Smooth muscle cell (in vitro differentiated cells): Measurements from ENCODE around the gene DHX16. TPM values are rescaled to one million over a fixed set of nuclear protein-coding genes. Genes with fewer than 3 reads are reported as not detected.

ENCODE experiments used
- DNase-seq: peaks from one replicate; lab custom pipeline; 2025; ENCODE audit not compliant: unreplicated experiment; lab: John Stamatoyannopoulos, UW
- H2AFZ ChIP-seq: fragments of 200-600 bp; sonication (generic); 2 replicates; pipeline ENCODE4 v1.6.0; 2016; ENCODE audit warnings: antibody characterized with exemption, low read depth, mild to moderate bottlenecking
- H3F3A ChIP-seq: fragments of 200-600 bp; sonication (generic); 2 replicates; pipeline ENCODE4 v1.6.0; 2017; ENCODE audit warnings: antibody characterized with exemption, low read depth
- H3K27ac ChIP-seq: fragments of 200-600 bp; sonication (generic); 2 replicates; pipeline ENCODE4 v1.5.1; 2016; ENCODE audit warnings: low read depth, mild to moderate bottlenecking
- H3K27me3 ChIP-seq: fragments of 200-600 bp; sonication (generic); 2 replicates; pipeline ENCODE4 v1.6.1; 2016; ENCODE audit warnings: low read depth, mild to moderate bottlenecking
- H3K36me3 ChIP-seq: fragments of 200-600 bp; sonication (generic); 2 replicates; pipeline ENCODE4 v1.5.1; 2016; ENCODE audit warnings: low read depth
- H3K4me1 ChIP-seq: fragments of 200-600 bp; sonication (generic); 2 replicates; pipeline ENCODE4 v1.5.1; 2016; ENCODE audit warnings: low read depth
- H3K4me2 ChIP-seq: fragments of 200-600 bp; sonication (generic); 2 replicates; pipeline ENCODE4 v1.6.0; 2016; ENCODE audit warnings: mild to moderate bottlenecking
- H3K4me3 ChIP-seq: fragments of 200-600 bp; sonication (generic); 2 replicates; pipeline ENCODE4 v1.5.1; 2016; ENCODE audit warnings: mild to moderate bottlenecking
- H3K79me2 ChIP-seq: fragments of 200-600 bp; sonication (generic); 2 replicates; pipeline ENCODE4 v1.6.0; 2016; ENCODE audit warnings: low read depth, mild to moderate bottlenecking
- H3K9ac ChIP-seq: fragments of 200-600 bp; sonication (generic); 2 replicates; pipeline ENCODE4 v1.6.0; 2016; ENCODE audit warnings: low read depth
- H3K9me3 ChIP-seq: fragments of 200-600 bp; sonication (generic); replicated peaks from 2 replicates; pipeline ENCODE4 v1.5.1; 2016; ENCODE audit warnings: low read depth
- H4K20me1 ChIP-seq: fragments of 200-600 bp; sonication (generic); 2 replicates; pipeline ENCODE4 v1.6.0; 2016; ENCODE audit warnings: low read depth
- WGBS: methylation state at CpG from one replicate; pipeline ENCODE4 v1.1.7; 2016; ENCODE audit warnings: low lambda C conversion rate; 5-methylcytosine and 5-hydroxymethylcytosine counted together
- polyA plus RNA-seq: library from polyadenylated mRNA; unstranded; fragments of >200 nt; fragmentation: Nextera tagmentation; extraction: Ambion mirVana; gene quantifications from 2 replicates; pipeline ENCODE4 v1.2.1, GENCODE V29; 2016
- total RNA-seq: library from RNA; depleted of rRNA; stranded (reverse); fragments of >200 nt; gene quantifications from 2 replicates; pipeline ENCODE4 v1.2.3, GENCODE V29; 2014
- TF ChIP-seq, protein P1 (sequence below): fragments of 200-600 bp; sonication (generic); IDR thresholded peaks from 2 replicates; pipeline ENCODE4 v1.5.1; 2017; ENCODE audit warnings: borderline replicate concordance, mild to moderate bottlenecking, antibody characterized with exemption; ENCODE audit not compliant: insufficient read depth, poor library complexity, severe bottlenecking

Gene DHX16
- total and polyA plus RNA-seq, 2 experiments from 2014 or later: 12.4 to 23.5 TPM

DNA sequence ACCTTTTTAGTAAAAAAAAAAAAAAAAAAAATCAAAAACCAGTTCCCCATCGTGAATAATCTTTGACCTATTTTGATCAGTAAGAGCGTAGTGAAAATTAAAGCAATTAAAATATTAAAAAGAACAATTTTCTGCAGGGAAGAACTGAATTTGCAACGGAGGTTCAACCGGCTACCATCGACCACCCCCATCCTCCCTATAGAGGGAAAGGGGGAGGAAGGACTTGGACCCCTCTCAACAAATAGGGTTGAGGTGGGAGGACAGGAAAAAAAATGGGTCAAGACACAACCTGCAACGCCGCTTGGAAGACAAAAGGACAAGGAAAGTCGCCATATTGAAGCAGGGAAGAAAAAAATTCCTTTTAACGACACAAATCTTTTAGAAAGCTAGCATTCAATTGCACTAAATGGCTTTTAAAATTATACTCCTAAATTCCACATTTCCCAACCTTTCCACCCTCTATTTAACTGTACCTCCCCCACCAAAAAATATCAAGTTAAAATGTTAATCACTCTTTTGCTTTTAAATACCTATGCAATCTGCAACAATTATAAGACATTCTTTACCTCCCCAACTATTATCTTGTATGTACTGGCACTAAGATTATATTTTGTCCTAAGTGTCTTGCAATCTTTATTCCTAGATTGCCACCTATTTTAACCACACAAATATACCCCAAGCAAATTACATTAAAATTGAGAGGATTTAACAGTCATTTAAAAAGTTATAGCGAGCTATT is 57.4 kb downstream of the DHX16 start:
- Histone ChIP-seq H3K4me1 (peaks cover 18% of the 10 kb centered on the region), H3K4me3 (peak overlapping the region; percentile 77), H4K20me1 (peaks cover 44% of the 10 kb centered on the region), H2AFZ (no peak overlapping the region), H3K27me3 (no peaks in the 10 kb centered on the region), H3K36me3 (no peaks in the 10 kb centered on the region), H3K27ac (peak overlapping the region; percentile 95), H3K4me2 (peak overlapping the region; percentile 93), H3K79me2 (peaks cover 29% of the 10 kb centered on the region), H3F3A (peaks cover 33% of the 10 kb centered on the region), H3K9ac (peak overlapping the region; percentile 98), H3K9me3 (no peaks in the 10 kb centered on the region)
- TF ChIP-seq, protein P1, sequence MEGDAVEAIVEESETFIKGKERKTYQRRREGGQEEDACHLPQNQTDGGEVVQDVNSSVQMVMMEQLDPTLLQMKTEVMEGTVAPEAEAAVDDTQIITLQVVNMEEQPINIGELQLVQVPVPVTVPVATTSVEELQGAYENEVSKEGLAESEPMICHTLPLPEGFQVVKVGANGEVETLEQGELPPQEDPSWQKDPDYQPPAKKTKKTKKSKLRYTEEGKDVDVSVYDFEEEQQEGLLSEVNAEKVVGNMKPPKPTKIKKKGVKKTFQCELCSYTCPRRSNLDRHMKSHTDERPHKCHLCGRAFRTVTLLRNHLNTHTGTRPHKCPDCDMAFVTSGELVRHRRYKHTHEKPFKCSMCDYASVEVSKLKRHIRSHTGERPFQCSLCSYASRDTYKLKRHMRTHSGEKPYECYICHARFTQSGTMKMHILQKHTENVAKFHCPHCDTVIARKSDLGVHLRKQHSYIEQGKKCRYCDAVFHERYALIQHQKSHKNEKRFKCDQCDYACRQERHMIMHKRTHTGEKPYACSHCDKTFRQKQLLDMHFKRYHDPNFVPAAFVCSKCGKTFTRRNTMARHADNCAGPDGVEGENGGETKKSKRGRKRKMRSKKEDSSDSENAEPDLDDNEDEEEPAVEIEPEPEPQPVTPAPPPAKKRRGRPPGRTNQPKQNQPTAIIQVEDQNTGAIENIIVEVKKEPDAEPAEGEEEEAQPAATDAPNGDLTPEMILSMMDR: no peak
- WGBS: 2% methylated on average over 10 of the region's 10 CpGs
- no peak for DNase-seq

DNA sequence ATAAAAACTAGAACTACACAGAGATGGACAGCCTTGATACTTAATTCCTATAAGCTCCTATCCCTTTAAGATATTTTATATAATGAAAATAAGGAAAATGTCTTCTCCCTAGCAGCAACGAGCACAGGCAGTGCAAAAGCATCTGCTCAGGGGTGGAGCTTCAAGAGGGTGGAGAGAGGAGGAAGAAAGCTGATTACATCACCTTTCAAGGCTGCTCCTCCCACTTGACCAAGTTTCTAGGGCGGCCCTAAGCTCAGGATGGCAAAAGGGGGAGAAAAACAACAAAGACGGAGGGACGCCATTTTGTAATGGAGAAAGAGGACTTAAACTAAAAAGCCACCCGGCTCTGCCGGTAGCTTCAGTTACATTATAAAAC is 58.0 kb downstream of the DHX16 start:
- H3K9ac ChIP-seq: peak overlapping the region; percentile 98
- no peak overlapping the region for H2AFZ ChIP-seq
- no peak for DNase-seq
- H3F3A ChIP-seq: peaks cover 33% of the 10 kb centered on the region
- H3K79me2 ChIP-seq: peaks cover 29% of the 10 kb centered on the region
- peak overlapping the region; percentile 93 for H3K4me2 ChIP-seq
- H3K27me3 ChIP-seq: no peaks in the 10 kb centered on the region
- TF ChIP-seq, protein P1: no peak
- peak overlapping the region; percentile 95 for H3K27ac ChIP-seq
- WGBS: under 1% methylated on average over 6 of the region's 6 CpGs
- no peaks in the 10 kb centered on the region for H3K9me3 ChIP-seq
- peak overlapping the region; percentile 77 for H3K4me3 ChIP-seq
- no peaks in the 10 kb centered on the region for H3K36me3 ChIP-seq
- H4K20me1 ChIP-seq: peaks cover 50% of the 10 kb centered on the region
- H3K4me1 ChIP-seq: peaks cover 18% of the 10 kb centered on the region

DNA sequence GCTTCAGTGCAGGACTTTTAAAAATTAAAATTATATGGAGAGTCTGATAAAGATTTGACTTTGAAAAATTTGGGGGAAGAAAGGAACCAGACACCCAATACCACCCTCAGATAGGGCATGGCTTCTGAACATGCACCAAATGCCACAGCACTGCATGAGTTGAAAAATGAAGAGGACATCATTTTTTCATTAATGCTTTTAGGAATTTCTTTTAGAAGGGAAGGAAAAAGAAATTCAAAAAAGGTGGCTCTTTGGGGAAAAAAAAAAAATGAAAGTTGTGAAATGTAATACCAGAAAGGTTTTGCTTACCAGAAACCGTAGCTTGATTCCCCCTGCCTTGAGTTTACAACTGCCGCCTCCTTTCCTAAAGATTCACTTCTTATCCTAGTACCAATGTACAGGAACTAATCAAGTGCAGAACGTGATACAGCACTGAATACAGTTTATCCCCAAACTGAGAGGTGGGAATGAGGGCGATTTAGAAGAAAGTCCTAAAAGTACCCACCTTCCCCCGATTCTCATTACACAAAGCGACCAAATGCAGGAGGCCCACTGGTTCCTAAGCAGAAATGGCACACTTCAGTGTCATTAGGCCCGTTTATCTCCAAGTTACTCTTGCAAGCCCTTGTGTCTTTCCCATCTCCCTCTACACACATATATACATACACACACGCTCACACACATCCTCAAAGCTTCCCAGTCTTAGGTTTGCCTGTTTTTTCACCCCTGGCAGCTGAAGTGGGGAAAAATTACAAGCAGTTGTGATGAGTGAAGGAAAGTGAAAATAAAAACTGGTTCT is 58.6 kb downstream of the DHX16 start:
- H3K4me3 ChIP-seq: peak overlapping the region; percentile 77
- H3K9me3 ChIP-seq: no peaks in the 10 kb centered on the region
- H3K36me3 ChIP-seq: peaks cover 5% of the 10 kb centered on the region
- H3K27ac ChIP-seq: peak overlapping the region; percentile 95
- peaks cover 56% of the 10 kb centered on the region for H4K20me1 ChIP-seq
- H3F3A ChIP-seq: peaks cover 39% of the 10 kb centered on the region
- TF ChIP-seq, protein P1: no peak
- peak overlapping the region; percentile 45 for H3K9ac ChIP-seq
- no peak for DNase-seq
- no peak overlapping the region for H2AFZ ChIP-seq
- peak overlapping the region; percentile 93 for H3K4me2 ChIP-seq
- WGBS: 60% methylated on average over 8 of the region's 8 CpGs
- no peaks in the 10 kb centered on the region for H3K27me3 ChIP-seq
- peaks cover 25% of the 10 kb centered on the region for H3K79me2 ChIP-seq
- peaks cover 18% of the 10 kb centered on the region for H3K4me1 ChIP-seq
